Lower leg skin (tissue), 4 donors: ENCODE measurements around the gene MGST2. TPM values are rescaled to one million over a fixed set of nuclear protein-coding genes. Genes with fewer than 3 reads are reported as not detected.

Experiments used
- DNase-seq, 2 donors: peaks; one replicate each; pipeline ENCODE4 v3.0.0-alpha.2; 2019; ENCODE audit warnings: low spot score in 2 of 2
- H3K4me3 ChIP-seq: fragments of 200-600 bp; sonication (generic); 2 replicates; pipeline ENCODE4 v1.5.1; 2017; ENCODE audit warnings: mild to moderate bottlenecking, low read depth; ENCODE audit not compliant: poor library complexity, severe bottlenecking
- CTCF ChIP-seq, 3 donors: fragments of 450-650 bp; IDR thresholded peaks; one replicate each; pipeline ENCODE4 v1.5.1; 2016; ENCODE audit warnings: antibody characterized with exemption in 3 of 3, mild to moderate bottlenecking in 3 of 3, moderate library complexity in 2 of 3
- POLR2A ChIP-seq, 2 donors: fragments of 450-650 bp; IDR thresholded peaks; one replicate each; pipeline ENCODE4 v1.6.1; 2016 to 2017; ENCODE audit warnings: antibody characterized with exemption in 2 of 2, mild to moderate bottlenecking in 1 of 2, moderate library complexity in 1 of 2
- WGBS, 2 donors: methylation state at CpG; one replicate each; pipeline ENCODE4 v1.1.5; 2018; 5-methylcytosine and 5-hydroxymethylcytosine counted together
- intact Hi-C: fragments of 100-400 bp; cut with DNase I; formaldehyde crosslinking; loops from one replicate; pipeline ENCODE4 v1.15.0; 2023; ENCODE audit warnings: low total_unique reads
- total RNA-seq, 4 donors: library from RNA; depleted of rRNA; stranded (reverse); fragments of >200 nt; gene quantifications; one replicate each; pipeline ENCODE4 v1.1.0, GENCODE V29; 2016

MGST2 gene
- total RNA-seq, 4 donors from 2014 or later = 83.1 to 157 (median 112) TPM

GRCh38 chr4:139668658-139669201 is 3.1 kb downstream of the MGST2 start:
- 83 to 88% methylated on average over 4 of the region's 4 CpGs for WGBS, 2 donors
- no peak for TF ChIP-seq CTCF (IDR thresholded peaks at IDR 0.05)
- no peak for TF ChIP-seq POLR2A (IDR thresholded peaks at IDR 0.05)
- no peak for DNase-seq
- intact Hi-C loops = no loop called here
- no peak overlapping the region for H3K4me3 ChIP-seq

GRCh38 chr4:139669335-139669734 is 3.7 kb downstream of the MGST2 start:
- WGBS, 2 donors = 75 to 80% methylated on average over 6 of the region's 6 CpGs
- H3K4me3 ChIP-seq = no peak overlapping the region
- TF ChIP-seq CTCF (IDR thresholded peaks at IDR 0.05) (no peak), POLR2A (IDR thresholded peaks at IDR 0.05) (no peak)
- intact Hi-C loops = no loop called here
- DNase-seq = peak in 1 of 2 donors; percentile 26

DNA sequence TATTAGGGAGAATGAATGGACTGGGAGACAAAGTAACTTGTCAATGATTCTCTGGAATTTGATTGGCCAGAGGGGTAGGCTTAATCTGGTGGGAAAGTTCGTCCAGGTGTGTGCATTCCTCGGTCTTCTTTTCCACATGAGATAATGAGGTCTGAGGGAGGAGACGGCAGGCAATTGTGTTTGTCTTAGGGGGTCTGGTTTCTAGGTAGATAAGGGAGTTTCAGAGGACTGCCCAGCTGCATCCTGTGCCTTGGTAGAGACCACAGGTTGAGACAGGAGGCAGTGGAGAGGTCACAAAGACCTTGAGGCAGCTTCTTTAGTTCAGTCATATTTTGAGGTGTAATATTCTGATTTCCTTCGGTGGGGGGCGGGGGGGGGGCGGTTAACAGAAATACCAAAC is 4.3 kb downstream of the MGST2 start:
- H3K4me3 ChIP-seq = no peak overlapping the region
- intact Hi-C loops = no loop called here
- 77 to 84% methylated on average over 6 of the region's 6 CpGs for WGBS, 2 donors
- DNase-seq = peak in 1 of 2 donors; percentile 56
- no peak for TF ChIP-seq POLR2A (IDR thresholded peaks at IDR 0.05)
- TF ChIP-seq CTCF (IDR thresholded peaks at IDR 0.05) = no peak

DNA sequence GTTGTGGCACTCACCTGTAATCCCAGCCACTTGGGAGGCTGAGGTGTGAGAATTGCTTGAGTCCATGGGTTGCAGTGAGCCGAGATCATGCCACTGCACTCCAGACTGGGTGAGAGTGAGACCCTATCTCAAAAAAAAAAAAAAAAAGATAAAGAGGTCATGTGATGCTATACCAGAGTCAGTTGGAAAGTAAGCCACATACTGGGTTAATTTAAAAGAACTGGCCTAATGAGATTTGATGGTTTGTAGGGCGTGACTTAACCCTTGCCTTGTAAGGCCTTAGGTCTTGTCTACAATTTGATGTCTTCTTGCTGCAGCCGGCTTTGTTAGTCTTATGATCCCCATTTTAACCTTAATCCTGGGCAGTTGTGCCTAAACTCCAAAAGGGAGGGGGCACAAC is 5.2 kb downstream of the MGST2 start:
- 86 to 94% methylated on average over 3 of the region's 3 CpGs for WGBS, 2 donors
- DNase-seq = peak in 1 of 2 donors; percentile 32
- no peak overlapping the region for H3K4me3 ChIP-seq
- TF ChIP-seq CTCF (IDR thresholded peaks at IDR 0.05) (no peak), POLR2A (IDR thresholded peaks at IDR 0.05) (no peak)
- intact Hi-C loops = no loop called here

DNA sequence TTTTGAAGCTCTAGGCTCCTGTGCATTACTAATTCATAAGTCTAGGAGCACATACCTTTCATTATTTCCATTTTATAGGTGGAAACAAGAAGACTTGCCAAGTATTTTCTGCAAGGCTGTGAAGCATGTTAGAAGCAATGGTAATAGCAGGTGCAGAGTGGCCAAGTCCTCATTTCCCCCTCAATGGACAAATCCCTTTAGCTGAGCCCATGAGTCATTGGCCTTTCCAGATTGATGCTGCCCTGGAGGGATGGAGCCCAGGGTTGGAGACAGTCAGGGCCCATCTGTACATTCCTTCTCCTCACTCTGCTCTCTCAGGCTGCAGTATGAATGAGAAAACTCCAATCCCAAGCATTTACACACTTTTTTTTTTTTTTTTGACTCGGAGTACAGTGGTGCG is 6.6 kb downstream of the MGST2 start:
- 100% methylated on average over 2 of the region's 2 CpGs for WGBS, 2 donors
- intact Hi-C loops = no loop called here
- DNase-seq = peak in 1 of 2 donors; percentile 3
- TF ChIP-seq CTCF (IDR thresholded peaks at IDR 0.05) (no peak), POLR2A (IDR thresholded peaks at IDR 0.05) (no peak)
- no peak overlapping the region for H3K4me3 ChIP-seq

DNA sequence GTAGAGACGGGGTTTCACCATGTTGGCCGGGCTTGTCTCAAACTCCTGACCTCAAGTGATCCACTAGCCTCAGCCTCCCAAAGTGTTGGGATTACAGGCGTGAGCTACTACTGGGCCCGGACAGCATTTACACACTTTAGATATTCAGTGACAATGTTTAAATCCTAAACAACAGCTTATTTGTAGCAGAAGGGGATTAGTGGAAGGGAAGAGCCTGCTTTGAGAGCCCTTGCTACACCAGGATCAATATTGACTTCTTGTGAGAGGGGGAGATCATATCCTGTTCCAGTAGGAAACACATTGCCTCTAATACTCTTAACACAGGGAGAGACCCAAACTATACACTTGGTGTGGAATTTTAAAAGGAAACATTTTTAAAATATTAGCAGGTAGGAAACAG is 7.1 kb downstream of the MGST2 start:
- intact Hi-C loops = no loop called here
- no peak for DNase-seq
- 94 to 96% methylated on average over 4 of the region's 4 CpGs for WGBS, 2 donors
- no peak overlapping the region for H3K4me3 ChIP-seq
- TF ChIP-seq CTCF (IDR thresholded peaks at IDR 0.05) (no peak), POLR2A (IDR thresholded peaks at IDR 0.05) (no peak)
